ENCODE measurements around the gene HDAC9.

HDAC9 gene

GRCh38 chr7:18526368-18526878, 30.9 kb downstream of the HDAC9 start:
- DNase-seq = no peak

GRCh38 chr7:18529239-18529638, 33.7 kb downstream of the HDAC9 start:
- no peak for DNase-seq

- no peak for DNase-seq
Measured at GRCh38 chr7:18530224-18531179, 35.0 kb downstream of the HDAC9 start.

GRCh38 chr7:18531539-18531938, 36.0 kb downstream of the HDAC9 start:
- no peak for DNase-seq

- peak; percentile 29 for DNase-seq
Measured at GRCh38 chr7:18532813-18533212, 37.3 kb downstream of the HDAC9 start.

- no peak for DNase-seq
Measured at GRCh38 chr7:18534481-18534880, 38.9 kb downstream of the HDAC9 start.

- DNase-seq = no peak
Measured at GRCh38 chr7:18535810-18536415, 40.4 kb downstream of the HDAC9 start.

- no peak for DNase-seq
Measured at GRCh38 chr7:18536486-18536885, 40.9 kb downstream of the HDAC9 start.

GRCh38 chr7:18538554-18539250, 43.2 kb downstream of the HDAC9 start:
- peak; percentile 54 for DNase-seq

GRCh38 chr7:18540396-18540795, 44.8 kb downstream of the HDAC9 start:
- DNase-seq = no peak

- DNase-seq = no peak
Measured at GRCh38 chr7:18541181-18541870, 45.8 kb downstream of the HDAC9 start.

GRCh38 chr7:18541871-18542212, 46.3 kb downstream of the HDAC9 start:
- DNase-seq = no peak

- DNase-seq = no peak
Measured at GRCh38 chr7:18546576-18546975, 51.0 kb downstream of the HDAC9 start.

GRCh38 chr7:18547509-18548187, 52.1 kb downstream of the HDAC9 start:
- DNase-seq = no peak

GRCh38 chr7:18548534-18548933, 53.0 kb downstream of the HDAC9 start:
- no peak for DNase-seq

- DNase-seq = no peak
Measured at GRCh38 chr7:18550574-18550973, 55.0 kb downstream of the HDAC9 start.

GRCh38 chr7:18552316-18552916, 56.9 kb downstream of the HDAC9 start:
- DNase-seq = no peak

GRCh38 chr7:18552943-18553604, 57.5 kb downstream of the HDAC9 start:
- DNase-seq = no peak

GRCh38 chr7:18553605-18554003, 58.1 kb downstream of the HDAC9 start:
- no peak for DNase-seq

GRCh38 chr7:18555120-18555519, 59.6 kb downstream of the HDAC9 start:
- DNase-seq = no peak

- DNase-seq = no peak
Measured at GRCh38 chr7:18555968-18556367, 60.4 kb downstream of the HDAC9 start.

All from activated CD4-positive, alpha-beta T cell treated with anti-CD3 and anti-CD28 coated beads, Interleukin-2, amount 50 U/mL, for 16 hours (primary cell).